ENCODE data around the gene GABRR2. TPM values are rescaled to one million over a fixed set of nuclear protein-coding genes. Genes with fewer than 3 reads are reported as not detected.
A peak's percentile ranks its signal among the peaks of the same experiment; 100 is the strongest.
"Not testable (repeated sequence)": the region's sequence is repeated elsewhere in the genome, so short reads cannot be mapped to it uniquely, and the experiment has no call there.

The GABRR2 gene
- total RNA-seq, 1 donor from 2014 or later, result 0.78 TPM

GRCh38 chr6:89239338-89239737, 75.8 kb downstream of the GABRR2 start:
- Mint-ChIP-seq H3K4me3 (ENCODE audit: low read depth) (no peak overlapping the region), H3K36me3 (ENCODE audit: low read depth) (no peaks in the 10 kb centered on the region), H3K4me1 (ENCODE audit: low read depth) (peaks cover 9% of the 10 kb centered on the region), H3K27me3 (ENCODE audit: low read depth) (peaks cover 27% of the 10 kb centered on the region), H3K9me3 (no peaks in the 10 kb centered on the region), H3K27ac (no peak overlapping the region)
- intact Hi-C loops (cut with micrococcal nuclease), result no loop called here
- peak; percentile 10 for DNase-seq (ENCODE audit: low spot score)

- DNase-seq (ENCODE audit: low spot score), result no peak
- intact Hi-C loops (cut with micrococcal nuclease), result no loop called here
- Mint-ChIP-seq H3K36me3 (ENCODE audit: low read depth) (no peaks in the 10 kb centered on the region), H3K27ac (no peak overlapping the region), H3K9me3 (no peaks in the 10 kb centered on the region), H3K4me1 (ENCODE audit: low read depth) (peaks cover 11% of the 10 kb centered on the region), H3K27me3 (ENCODE audit: low read depth) (peaks cover 34% of the 10 kb centered on the region), H3K4me3 (ENCODE audit: low read depth) (no peak overlapping the region)
These were observed 77.9 kb downstream of the GABRR2 start for GRCh38 chr6:89237158-89237557.

GRCh38 chr6:89233605-89234004, 81.5 kb downstream of the GABRR2 start:
- H3K27ac Mint-ChIP-seq; H3K36me3 Mint-ChIP-seq (ENCODE audit: low read depth); H3K9me3 Mint-ChIP-seq; H3K4me1 Mint-ChIP-seq (ENCODE audit: low read depth); intact Hi-C loops (cut with micrococcal nuclease); DNase-seq (ENCODE audit: low spot score): not testable (repeated sequence)
- Mint-ChIP-seq H3K27me3 (ENCODE audit: low read depth) (peaks cover 33% of the 10 kb centered on the region), H3K4me3 (ENCODE audit: low read depth) (peak overlapping the region; percentile 40)

- no peak for DNase-seq (ENCODE audit: low spot score)
- no peaks in the 10 kb centered on the region for H3K36me3 Mint-ChIP-seq (ENCODE audit: low read depth)
- H3K4me1 Mint-ChIP-seq (ENCODE audit: low read depth), result no peaks in the 10 kb centered on the region
- no peaks in the 10 kb centered on the region for H3K9me3 Mint-ChIP-seq
- H3K27me3 Mint-ChIP-seq (ENCODE audit: low read depth), result no peaks in the 10 kb centered on the region
- no peak overlapping the region for H3K27ac Mint-ChIP-seq
- intact Hi-C loops (cut with micrococcal nuclease), result no loop called here
- no peak overlapping the region for H3K4me3 Mint-ChIP-seq (ENCODE audit: low read depth)
These were observed 92.4 kb downstream of the GABRR2 start for GRCh38 chr6:89222712-89223039.

GRCh38 chr6:89221971-89222711, 93.0 kb downstream of the GABRR2 start:
- no peak overlapping the region for H3K27ac Mint-ChIP-seq
- H3K9me3 Mint-ChIP-seq, result no peaks in the 10 kb centered on the region
- no peaks in the 10 kb centered on the region for H3K36me3 Mint-ChIP-seq (ENCODE audit: low read depth)
- DNase-seq (ENCODE audit: low spot score), result no peak
- H3K4me1 Mint-ChIP-seq (ENCODE audit: low read depth), result no peaks in the 10 kb centered on the region
- no peaks in the 10 kb centered on the region for H3K27me3 Mint-ChIP-seq (ENCODE audit: low read depth)
- H3K4me3 Mint-ChIP-seq (ENCODE audit: low read depth), result no peak overlapping the region
- intact Hi-C loops (cut with micrococcal nuclease), result no loop called here

- no peaks in the 10 kb centered on the region for H3K4me1 Mint-ChIP-seq (ENCODE audit: low read depth)
- H3K27me3 Mint-ChIP-seq (ENCODE audit: low read depth), result peaks cover 2% of the 10 kb centered on the region
- H3K4me3 Mint-ChIP-seq (ENCODE audit: low read depth), result no peak overlapping the region
- intact Hi-C loops (cut with micrococcal nuclease), result no loop called here
- DNase-seq (ENCODE audit: low spot score), result no peak
- no peaks in the 10 kb centered on the region for H3K36me3 Mint-ChIP-seq (ENCODE audit: low read depth)
- H3K9me3 Mint-ChIP-seq, result no peaks in the 10 kb centered on the region
- no peak overlapping the region for H3K27ac Mint-ChIP-seq
These were observed 94.0 kb downstream of the GABRR2 start for GRCh38 chr6:89221129-89221528.

GRCh38 chr6:89217299-89217910, 97.7 kb downstream of the GABRR2 start, which contains the start of gene GABRR1:
Gene GABRR1 (minus strand): TSS chr6:89217358. CDS start chr6:89217322, 36 bp downstream.
- H3K4me1 Mint-ChIP-seq (ENCODE audit: low read depth), result no peaks in the 10 kb centered on the region
- H3K36me3 Mint-ChIP-seq (ENCODE audit: low read depth), result no peaks in the 10 kb centered on the region
- H3K9me3 Mint-ChIP-seq, result no peaks in the 10 kb centered on the region
- no peak within 1 kb of the TSS for H3K4me3 Mint-ChIP-seq (ENCODE audit: low read depth)
- H3K27me3 Mint-ChIP-seq (ENCODE audit: low read depth), result peaks cover 14% of the 10 kb centered on the region
- intact Hi-C loops (cut with micrococcal nuclease), result no loop called here
- H3K27ac Mint-ChIP-seq, result no peak within 1 kb of the TSS
- no peak for DNase-seq (ENCODE audit: low spot score)

- no peak for DNase-seq (ENCODE audit: low spot score)
- peaks cover 18% of the 10 kb centered on the region for H3K27me3 Mint-ChIP-seq (ENCODE audit: low read depth)
- H3K9me3 Mint-ChIP-seq, result no peaks in the 10 kb centered on the region
- no peak overlapping the region for H3K27ac Mint-ChIP-seq
- H3K36me3 Mint-ChIP-seq (ENCODE audit: low read depth), result no peaks in the 10 kb centered on the region
- H3K4me3 Mint-ChIP-seq (ENCODE audit: low read depth), result no peak overlapping the region
- intact Hi-C loops (cut with micrococcal nuclease), result no loop called here
- no peaks in the 10 kb centered on the region for H3K4me1 Mint-ChIP-seq (ENCODE audit: low read depth)
These were observed 98.7 kb downstream of the GABRR2 start for GRCh38 chr6:89216411-89216810.

- DNase-seq (ENCODE audit: low spot score), result no peak
- no peaks in the 10 kb centered on the region for H3K36me3 Mint-ChIP-seq (ENCODE audit: low read depth)
- intact Hi-C loops (cut with micrococcal nuclease), result no loop called here
- H3K4me3 Mint-ChIP-seq (ENCODE audit: low read depth), result no peak overlapping the region
- H3K27me3 Mint-ChIP-seq (ENCODE audit: low read depth), result peaks cover 21% of the 10 kb centered on the region
- H3K27ac Mint-ChIP-seq, result no peak overlapping the region
- no peaks in the 10 kb centered on the region for H3K4me1 Mint-ChIP-seq (ENCODE audit: low read depth)
- no peaks in the 10 kb centered on the region for H3K9me3 Mint-ChIP-seq
These were observed 99.7 kb downstream of the GABRR2 start for GRCh38 chr6:89215391-89215790.

GRCh38 chr6:89214197-89214596, 100.9 kb downstream of the GABRR2 start:
- H3K27me3 Mint-ChIP-seq (ENCODE audit: low read depth), result peaks cover 21% of the 10 kb centered on the region
- DNase-seq (ENCODE audit: low spot score), result no peak
- H3K4me1 Mint-ChIP-seq (ENCODE audit: low read depth), result no peaks in the 10 kb centered on the region
- no peaks in the 10 kb centered on the region for H3K36me3 Mint-ChIP-seq (ENCODE audit: low read depth)
- H3K27ac Mint-ChIP-seq, result no peak overlapping the region
- intact Hi-C loops (cut with micrococcal nuclease), result no loop called here
- H3K4me3 Mint-ChIP-seq (ENCODE audit: low read depth), result no peak overlapping the region
- no peaks in the 10 kb centered on the region for H3K9me3 Mint-ChIP-seq

- no peak overlapping the region for H3K27ac Mint-ChIP-seq
- peaks cover 21% of the 10 kb centered on the region for H3K27me3 Mint-ChIP-seq (ENCODE audit: low read depth)
- H3K36me3 Mint-ChIP-seq (ENCODE audit: low read depth), result no peaks in the 10 kb centered on the region
These were observed 102.6 kb downstream of the GABRR2 start for GRCh38 chr6:89212472-89212871.

GRCh38 chr6:89209457-89209856, 105.6 kb downstream of the GABRR2 start:
- intact Hi-C loops (cut with micrococcal nuclease), result no loop called here
- Mint-ChIP-seq H3K9me3 (no peaks in the 10 kb centered on the region), H3K27me3 (ENCODE audit: low read depth) (peaks cover 12% of the 10 kb centered on the region), H3K4me3 (ENCODE audit: low read depth) (no peak overlapping the region), H3K4me1 (ENCODE audit: low read depth) (no peaks in the 10 kb centered on the region), H3K36me3 (ENCODE audit: low read depth) (no peaks in the 10 kb centered on the region), H3K27ac (no peak overlapping the region)
- DNase-seq (ENCODE audit: low spot score), result no peak

More at GRCh38 chr6:89212472-89212871, 102.6 kb downstream of the GABRR2 start:
- intact Hi-C loops (cut with micrococcal nuclease), result no loop called here
- H3K9me3 Mint-ChIP-seq, result no peaks in the 10 kb centered on the region
- no peak overlapping the region for H3K4me3 Mint-ChIP-seq (ENCODE audit: low read depth)
- no peaks in the 10 kb centered on the region for H3K4me1 Mint-ChIP-seq (ENCODE audit: low read depth)
- DNase-seq (ENCODE audit: low spot score), result no peak

GRCh38 chr6:89208551-89208950, 106.5 kb downstream of the GABRR2 start:
- Mint-ChIP-seq H3K27me3 (ENCODE audit: low read depth) (peaks cover 8% of the 10 kb centered on the region), H3K27ac (no peak overlapping the region), H3K4me3 (ENCODE audit: low read depth) (no peak overlapping the region), H3K9me3 (no peaks in the 10 kb centered on the region), H3K36me3 (ENCODE audit: low read depth) (no peaks in the 10 kb centered on the region), H3K4me1 (ENCODE audit: low read depth) (no peaks in the 10 kb centered on the region)
- intact Hi-C loops (cut with micrococcal nuclease), result no loop called here
- DNase-seq (ENCODE audit: low spot score), result no peak
